Coronary artery (tissue), 2 donors: Measurements from ENCODE around the gene LATS2.
A peak's percentile ranks its signal among the peaks of the same experiment; 100 is the strongest.
"Not testable (repeated sequence)": the region's sequence is repeated elsewhere in the genome, so short reads cannot be mapped to it uniquely, and the experiment has no call there.

Experiments used
- DNase-seq: peaks from one replicate; pipeline ENCODE4 v3.0.0-alpha.2; 2017; ENCODE audit warnings: low spot score
- H3K27ac ChIP-seq, 2 donors: fragments of 200-600 bp; sonication (generic); one replicate each; pipeline ENCODE4 v1.5.1; 2016 to 2019
- H3K4me3 ChIP-seq: fragments of 200-600 bp; sonication (generic); 2 replicates; pipeline ENCODE4 v1.5.1; 2016; ENCODE audit warnings: mild to moderate bottlenecking, moderate library complexity
- TF ChIP-seq, protein P1 (sequence below): fragments of 200-600 bp; sonication (generic); IDR thresholded peaks from one replicate; pipeline ENCODE4 v1.5.1; 2019; ENCODE audit warnings: antibody characterized with exemption

LATS2 gene

DNA sequence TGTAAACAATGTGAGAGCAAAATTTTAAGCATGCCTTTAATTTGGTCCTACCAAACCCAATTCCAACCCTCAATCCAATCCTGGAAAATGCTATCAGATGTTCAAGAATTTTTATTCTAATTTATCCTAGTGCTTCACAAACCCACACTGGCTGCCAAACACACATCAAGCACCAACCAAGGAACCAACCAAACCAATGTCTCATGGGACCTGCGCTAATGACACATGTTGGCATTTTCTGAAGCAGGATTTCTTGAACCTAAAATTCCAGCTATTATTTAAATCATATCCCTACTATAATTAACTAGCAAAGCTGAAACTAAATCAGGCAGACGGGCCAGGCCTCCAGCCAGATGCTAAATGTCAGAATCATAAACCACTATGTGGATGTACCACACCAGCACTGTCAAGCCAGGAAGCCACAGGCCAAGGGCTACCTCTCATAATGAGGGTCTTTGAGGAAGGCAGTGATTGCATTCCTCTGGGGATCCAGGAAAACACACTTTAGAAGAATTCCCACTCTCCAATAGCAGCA lies 5.8 kb downstream of the LATS2 start:
- TF ChIP-seq, protein P1, sequence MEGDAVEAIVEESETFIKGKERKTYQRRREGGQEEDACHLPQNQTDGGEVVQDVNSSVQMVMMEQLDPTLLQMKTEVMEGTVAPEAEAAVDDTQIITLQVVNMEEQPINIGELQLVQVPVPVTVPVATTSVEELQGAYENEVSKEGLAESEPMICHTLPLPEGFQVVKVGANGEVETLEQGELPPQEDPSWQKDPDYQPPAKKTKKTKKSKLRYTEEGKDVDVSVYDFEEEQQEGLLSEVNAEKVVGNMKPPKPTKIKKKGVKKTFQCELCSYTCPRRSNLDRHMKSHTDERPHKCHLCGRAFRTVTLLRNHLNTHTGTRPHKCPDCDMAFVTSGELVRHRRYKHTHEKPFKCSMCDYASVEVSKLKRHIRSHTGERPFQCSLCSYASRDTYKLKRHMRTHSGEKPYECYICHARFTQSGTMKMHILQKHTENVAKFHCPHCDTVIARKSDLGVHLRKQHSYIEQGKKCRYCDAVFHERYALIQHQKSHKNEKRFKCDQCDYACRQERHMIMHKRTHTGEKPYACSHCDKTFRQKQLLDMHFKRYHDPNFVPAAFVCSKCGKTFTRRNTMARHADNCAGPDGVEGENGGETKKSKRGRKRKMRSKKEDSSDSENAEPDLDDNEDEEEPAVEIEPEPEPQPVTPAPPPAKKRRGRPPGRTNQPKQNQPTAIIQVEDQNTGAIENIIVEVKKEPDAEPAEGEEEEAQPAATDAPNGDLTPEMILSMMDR: no peak
- no peak for DNase-seq
- peak overlapping the region; percentile 11 to 44 for H3K27ac ChIP-seq
- no peak overlapping the region for H3K4me3 ChIP-seq

DNA sequence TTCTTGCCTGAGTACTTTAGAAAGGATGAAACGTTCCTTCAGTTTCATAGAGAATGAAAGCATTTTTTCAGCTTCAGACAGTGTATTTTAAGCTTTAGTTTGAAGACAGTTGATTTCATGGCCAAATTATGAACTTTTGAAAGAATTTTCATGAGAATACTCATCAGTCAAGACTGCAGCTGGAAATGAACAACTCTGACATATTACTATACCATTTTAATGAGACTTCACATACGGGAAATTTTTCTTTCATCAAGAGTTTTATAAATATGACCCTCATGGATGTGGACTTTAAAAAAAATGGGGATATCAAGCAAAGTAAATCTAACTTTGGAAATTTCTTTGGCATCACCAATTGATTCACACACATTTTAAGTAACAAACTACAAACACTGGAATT lies 6.4 kb downstream of the LATS2 start:
- Histone ChIP-seq H3K4me3 (no peak overlapping the region), H3K27ac (no peak overlapping the region)
- TF ChIP-seq, protein P1: no peak
- no peak for DNase-seq

GRCh38 chr13:21054313-21054712 lies 7.1 kb downstream of the LATS2 start:
- TF ChIP-seq, protein P1: no peak
- no peak for DNase-seq
- Histone ChIP-seq H3K4me3 (no peak overlapping the region), H3K27ac (no peak overlapping the region)

- Histone ChIP-seq H3K27ac (no peak overlapping the region), H3K4me3 (no peak overlapping the region)
- DNase-seq: no peak
- TF ChIP-seq, protein P1: no peak
These were observed 8.2 kb downstream of the LATS2 start for GRCh38 chr13:21053231-21053630.

GRCh38 chr13:21051675-21052074 lies 9.7 kb downstream of the LATS2 start:
- no peak overlapping the region for H3K4me3 ChIP-seq
- no peak overlapping the region for H3K27ac ChIP-seq
- TF ChIP-seq, protein P1: no peak
- no peak for DNase-seq

GRCh38 chr13:21050288-21051197 lies 10.8 kb downstream of the LATS2 start:
- H3K4me3 ChIP-seq: no peak overlapping the region
- no peak for DNase-seq
- TF ChIP-seq, protein P1: no peak
- no peak overlapping the region for H3K27ac ChIP-seq

DNA sequence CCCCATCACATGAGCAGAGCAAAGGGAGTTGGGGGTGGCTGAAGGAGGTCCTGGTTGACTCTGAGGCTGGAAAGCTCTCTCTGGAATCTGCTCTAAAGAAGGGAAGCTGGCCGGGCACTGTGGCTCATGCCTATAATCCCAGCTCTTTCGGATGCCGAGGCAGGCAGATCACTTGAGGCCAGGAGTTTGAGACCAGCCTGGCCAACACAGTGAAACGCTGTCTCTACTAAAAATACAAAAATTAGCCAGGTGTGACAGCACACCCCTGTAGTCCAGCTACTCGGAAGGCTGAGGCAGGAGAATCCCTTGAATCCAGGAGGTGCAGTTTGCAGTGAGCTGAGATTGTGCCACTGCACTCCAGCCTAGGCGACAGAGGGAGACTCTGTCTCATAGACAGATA lies 11.7 kb downstream of the LATS2 start:
- not testable (repeated sequence) for H3K27ac ChIP-seq, H3K4me3 ChIP-seq, DNase-seq
